GM12892 (cell line): ENCODE results near the gene GRIA1.

Experiments used
- POLR2A ChIP-seq: IDR thresholded peaks from 2 replicates; pipeline ENCODE4 v1.6.1; 2011; ENCODE audit warnings: low read depth, low read length, control low read depth
- POLR2AphosphoS5 ChIP-seq: IDR thresholded peaks from 2 replicates; pipeline ENCODE4 v1.6.1; 2011; ENCODE audit warnings: low read depth, low read length, control low read depth

DNA sequence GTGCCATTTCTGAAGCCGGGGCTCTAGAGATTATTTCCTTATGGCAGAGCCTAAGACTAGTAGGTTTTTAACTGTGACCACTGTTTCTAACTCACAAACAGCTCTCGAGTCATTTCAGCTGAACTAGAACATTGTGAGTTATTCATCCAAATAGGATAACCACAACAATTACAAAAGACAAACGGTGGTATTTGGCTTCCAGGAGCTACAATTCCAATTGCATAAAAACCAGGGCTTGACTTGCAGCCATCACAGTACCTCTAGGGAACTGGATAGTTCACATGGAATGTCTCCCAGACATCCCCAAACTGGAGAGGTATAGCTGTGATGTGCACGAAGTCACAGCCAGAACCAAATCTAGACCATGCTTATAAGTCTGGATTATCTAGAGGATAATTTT lies 323.4 kb downstream of the GRIA1 start:
- TF ChIP-seq POLR2A (no peak), POLR2AphosphoS5 (no peak)
